Smooth muscle cell (in vitro differentiated cells): ENCODE results near the gene PARD6G. TPM values are rescaled to one million over a fixed set of nuclear protein-coding genes. Genes with fewer than 3 reads are reported as not detected.

Source experiments
- DNase-seq: peaks from one replicate; lab custom pipeline; 2025; ENCODE audit not compliant: unreplicated experiment; lab: John Stamatoyannopoulos, UW
- H2AFZ ChIP-seq: fragments of 200-600 bp; sonication (generic); 2 replicates; pipeline ENCODE4 v1.6.0; 2016; ENCODE audit warnings: antibody characterized with exemption, low read depth, mild to moderate bottlenecking
- H3F3A ChIP-seq: fragments of 200-600 bp; sonication (generic); 2 replicates; pipeline ENCODE4 v1.6.0; 2017; ENCODE audit warnings: antibody characterized with exemption, low read depth
- H3K27ac ChIP-seq: fragments of 200-600 bp; sonication (generic); 2 replicates; pipeline ENCODE4 v1.5.1; 2016; ENCODE audit warnings: low read depth, mild to moderate bottlenecking
- H3K27me3 ChIP-seq: fragments of 200-600 bp; sonication (generic); 2 replicates; pipeline ENCODE4 v1.6.1; 2016; ENCODE audit warnings: low read depth, mild to moderate bottlenecking
- H3K36me3 ChIP-seq: fragments of 200-600 bp; sonication (generic); 2 replicates; pipeline ENCODE4 v1.5.1; 2016; ENCODE audit warnings: low read depth
- H3K4me1 ChIP-seq: fragments of 200-600 bp; sonication (generic); 2 replicates; pipeline ENCODE4 v1.5.1; 2016; ENCODE audit warnings: low read depth
- H3K4me2 ChIP-seq: fragments of 200-600 bp; sonication (generic); 2 replicates; pipeline ENCODE4 v1.6.0; 2016; ENCODE audit warnings: mild to moderate bottlenecking
- H3K4me3 ChIP-seq: fragments of 200-600 bp; sonication (generic); 2 replicates; pipeline ENCODE4 v1.5.1; 2016; ENCODE audit warnings: mild to moderate bottlenecking
- H3K79me2 ChIP-seq: fragments of 200-600 bp; sonication (generic); 2 replicates; pipeline ENCODE4 v1.6.0; 2016; ENCODE audit warnings: low read depth, mild to moderate bottlenecking
- H3K9ac ChIP-seq: fragments of 200-600 bp; sonication (generic); 2 replicates; pipeline ENCODE4 v1.6.0; 2016; ENCODE audit warnings: low read depth
- H3K9me3 ChIP-seq: fragments of 200-600 bp; sonication (generic); replicated peaks from 2 replicates; pipeline ENCODE4 v1.5.1; 2016; ENCODE audit warnings: low read depth
- H4K20me1 ChIP-seq: fragments of 200-600 bp; sonication (generic); 2 replicates; pipeline ENCODE4 v1.6.0; 2016; ENCODE audit warnings: low read depth
- WGBS: methylation state at CpG from one replicate; pipeline ENCODE4 v1.1.7; 2016; ENCODE audit warnings: low lambda C conversion rate; 5-methylcytosine and 5-hydroxymethylcytosine counted together
- polyA plus RNA-seq: library from polyadenylated mRNA; unstranded; fragments of >200 nt; fragmentation: Nextera tagmentation; extraction: Ambion mirVana; gene quantifications from 2 replicates; pipeline ENCODE4 v1.2.1, GENCODE V29; 2016
- total RNA-seq: library from RNA; depleted of rRNA; stranded (reverse); fragments of >200 nt; gene quantifications from 2 replicates; pipeline ENCODE4 v1.2.3, GENCODE V29; 2014
- TF ChIP-seq, protein P1 (sequence below): fragments of 200-600 bp; sonication (generic); IDR thresholded peaks from 2 replicates; pipeline ENCODE4 v1.5.1; 2017; ENCODE audit warnings: borderline replicate concordance, mild to moderate bottlenecking, antibody characterized with exemption; ENCODE audit not compliant: insufficient read depth, poor library complexity, severe bottlenecking

The PARD6G gene
- total and polyA plus RNA-seq, 2 experiments from 2014 or later: 19.8 to 19.9 TPM

DNA sequence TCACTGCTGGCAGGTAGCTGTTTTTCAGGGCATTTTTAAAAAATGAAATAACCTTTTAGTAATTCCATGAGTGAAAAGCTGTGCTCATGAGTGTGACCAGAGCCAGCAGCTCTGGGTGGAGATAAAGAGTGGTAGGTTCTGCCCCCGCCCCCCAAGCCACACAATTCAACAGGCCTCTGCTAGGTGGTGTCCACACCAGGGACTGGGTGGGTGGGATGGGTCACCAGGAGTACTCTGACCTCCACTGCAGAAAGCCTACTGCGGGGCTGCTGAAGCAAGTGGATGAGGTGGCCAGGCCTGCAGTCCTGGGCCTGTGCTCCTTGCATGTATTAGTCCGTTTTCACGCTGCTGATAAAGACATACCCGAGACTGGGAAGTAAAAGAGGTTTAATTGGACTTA lies 15.3 kb downstream of the PARD6G start:
- Histone ChIP-seq H3K9ac (no peak overlapping the region), H3K4me1 (no peaks in the 10 kb centered on the region), H3F3A (no peaks in the 10 kb centered on the region), H3K4me2 (no peak overlapping the region), H4K20me1 (peaks cover 76% of the 10 kb centered on the region), H3K4me3 (no peak overlapping the region), H3K27me3 (no peaks in the 10 kb centered on the region), H3K9me3 (no peaks in the 10 kb centered on the region), H3K27ac (no peak overlapping the region), H2AFZ (no peak overlapping the region), H3K79me2 (peaks cover 30% of the 10 kb centered on the region), H3K36me3 (no peaks in the 10 kb centered on the region)
- DNase-seq: no peak
- WGBS: 86% methylated on average over 5 of the region's 5 CpGs
- TF ChIP-seq, protein P1, sequence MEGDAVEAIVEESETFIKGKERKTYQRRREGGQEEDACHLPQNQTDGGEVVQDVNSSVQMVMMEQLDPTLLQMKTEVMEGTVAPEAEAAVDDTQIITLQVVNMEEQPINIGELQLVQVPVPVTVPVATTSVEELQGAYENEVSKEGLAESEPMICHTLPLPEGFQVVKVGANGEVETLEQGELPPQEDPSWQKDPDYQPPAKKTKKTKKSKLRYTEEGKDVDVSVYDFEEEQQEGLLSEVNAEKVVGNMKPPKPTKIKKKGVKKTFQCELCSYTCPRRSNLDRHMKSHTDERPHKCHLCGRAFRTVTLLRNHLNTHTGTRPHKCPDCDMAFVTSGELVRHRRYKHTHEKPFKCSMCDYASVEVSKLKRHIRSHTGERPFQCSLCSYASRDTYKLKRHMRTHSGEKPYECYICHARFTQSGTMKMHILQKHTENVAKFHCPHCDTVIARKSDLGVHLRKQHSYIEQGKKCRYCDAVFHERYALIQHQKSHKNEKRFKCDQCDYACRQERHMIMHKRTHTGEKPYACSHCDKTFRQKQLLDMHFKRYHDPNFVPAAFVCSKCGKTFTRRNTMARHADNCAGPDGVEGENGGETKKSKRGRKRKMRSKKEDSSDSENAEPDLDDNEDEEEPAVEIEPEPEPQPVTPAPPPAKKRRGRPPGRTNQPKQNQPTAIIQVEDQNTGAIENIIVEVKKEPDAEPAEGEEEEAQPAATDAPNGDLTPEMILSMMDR: no peak

DNA sequence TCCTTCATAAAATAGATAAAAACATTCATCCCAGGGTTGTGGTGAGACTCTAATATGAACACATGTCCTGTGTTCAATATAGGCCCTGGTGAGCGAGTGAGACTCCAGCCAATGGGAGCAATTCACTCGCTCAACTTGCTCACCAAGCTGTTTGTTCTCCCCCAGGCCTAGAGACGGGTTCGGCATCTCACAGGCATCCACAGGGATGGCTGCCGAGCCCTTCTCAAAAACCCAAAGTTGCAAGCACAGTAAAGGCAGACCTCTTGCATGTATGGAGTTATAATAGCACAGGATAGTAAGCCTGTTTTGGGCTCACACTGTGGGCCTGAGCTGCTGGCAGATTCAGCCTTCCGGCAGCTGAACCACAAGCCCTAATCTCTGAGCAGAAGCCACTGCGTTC lies 15.7 kb downstream of the PARD6G start:
- no peaks in the 10 kb centered on the region for H3K4me1 ChIP-seq
- H3K36me3 ChIP-seq: no peaks in the 10 kb centered on the region
- peaks cover 26% of the 10 kb centered on the region for H3K79me2 ChIP-seq
- no peak overlapping the region for H2AFZ ChIP-seq
- no peak overlapping the region for H3K27ac ChIP-seq
- no peak overlapping the region for H3K4me3 ChIP-seq
- TF ChIP-seq, protein P1: no peak
- H3K27me3 ChIP-seq: no peaks in the 10 kb centered on the region
- no peak overlapping the region for H3K9ac ChIP-seq
- 97% methylated on average over 7 of the region's 7 CpGs for WGBS
- no peaks in the 10 kb centered on the region for H3F3A ChIP-seq
- no peaks in the 10 kb centered on the region for H3K9me3 ChIP-seq
- H4K20me1 ChIP-seq: peaks cover 80% of the 10 kb centered on the region
- H3K4me2 ChIP-seq: no peak overlapping the region
- no peak for DNase-seq

DNA sequence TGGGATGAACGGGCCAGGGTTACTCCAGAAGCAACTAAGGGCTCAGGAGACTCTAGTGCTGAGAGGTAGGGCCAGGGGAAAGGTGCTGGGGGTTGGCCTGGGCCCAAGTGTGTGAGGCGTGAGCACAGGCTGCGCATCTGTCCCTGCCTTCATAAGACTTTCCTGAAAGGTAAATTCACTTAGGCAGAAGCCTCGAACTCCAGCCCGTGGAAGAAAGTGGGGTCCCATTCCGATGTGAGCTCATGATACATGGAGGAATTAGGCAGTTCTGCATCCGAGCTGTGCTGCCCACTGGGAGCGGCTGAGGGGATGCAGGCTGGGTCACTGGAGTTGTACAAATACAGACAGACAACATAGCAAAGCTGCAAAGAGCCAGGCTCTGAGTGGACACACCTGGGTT lies 16.2 kb downstream of the PARD6G start:
- Histone ChIP-seq H3K36me3 (no peaks in the 10 kb centered on the region), H4K20me1 (peaks cover 85% of the 10 kb centered on the region), H3K4me2 (no peak overlapping the region), H2AFZ (no peak overlapping the region), H3K27ac (no peak overlapping the region), H3K9ac (no peak overlapping the region), H3K4me3 (no peak overlapping the region), H3K79me2 (peaks cover 24% of the 10 kb centered on the region), H3K27me3 (no peaks in the 10 kb centered on the region), H3K4me1 (no peaks in the 10 kb centered on the region), H3F3A (no peaks in the 10 kb centered on the region), H3K9me3 (no peaks in the 10 kb centered on the region)
- DNase-seq: no peak
- 94% methylated on average over 8 of the region's 8 CpGs for WGBS
- TF ChIP-seq, protein P1: no peak
